HepG2 (cell line): ENCODE data around the gene MED1. TPM values are rescaled to one million over a fixed set of nuclear protein-coding genes. Genes with fewer than 3 reads are reported as not detected.

Experiments used
- ATAC-seq: fragments of 200-7000 bp; cut with Tn5 transposase; 3 replicates; pipeline ENCODE4 v1.9.1; 2020; ENCODE audit warnings: mild to moderate bottlenecking, moderate library complexity
- BruUV-seq: library from RNA; stranded (reverse); fragments of 400-500 nt; replicated peaks from 2 replicates; lab custom pipeline; 2021; lab: Mats Ljungman, UMichigan
- CTCF ChIA-PET: fragments of 300-600 bp; formaldehyde crosslinking; extraction: SDS; loops from one replicate; lab custom pipeline; 2021; ENCODE audit warnings: low total read pairs, inconsistent platforms, low intra/inter-chr PET ratio; lab: Yijun Ruan, JAX
- POLR2A ChIA-PET: fragments of 350-600 bp; sonication (Branson Sonifier 250); formaldehyde crosslinking; loops from one replicate; lab custom pipeline; 2020; ENCODE audit warnings: antibody characterized with exemption, inconsistent platforms; lab: Yijun Ruan, JAX
- DNase-seq: peaks from one replicate; pipeline ENCODE4 v3.0.0-alpha.2; 2015; ENCODE audit warnings: low spot score
- FAIRE-seq: peaks from 3 replicates; lab custom pipeline; 2011; peaks lifted over from hg19 to GRCh38; lab: Jason Lieb, UNC
- H2AFZ ChIP-seq: one replicate; pipeline ENCODE4 v1.6.1; 2011; ENCODE audit warnings: low read length, inconsistent platforms
- H3K27ac ChIP-seq: fragments of 300-600 bp; 3 replicates; pipeline ENCODE4 v1.8.0; 2011; ENCODE audit warnings: mixed run types, mild to moderate bottlenecking, mixed read lengths, low read length, inconsistent platforms; ENCODE audit not compliant: insufficient read depth; ENCODE audit errors: extremely low read length
- H3K27me3 ChIP-seq, 2 experiments: fragments of 200-600 bp in 1 of 2; 2 replicates in 1 of 2; 3 replicates in 1 of 2; pipeline versions ENCODE4 v1.6.0 to v1.8.0; 2011; ENCODE audit warnings: low read length in 2 of 2, mild to moderate bottlenecking in 2 of 2, moderate library complexity in 2 of 2, inconsistent platforms in 1 of 2; ENCODE audit not compliant: insufficient read depth in 2 of 2, control insufficient read depth in 1 of 2
- H3K36me3 ChIP-seq, 2 experiments: fragments of 200-600 bp in 1 of 2; replicated peaks in 1 of 2; 2 replicates in 1 of 2; 3 replicates in 1 of 2; pipeline versions ENCODE4 v1.5.1 to v1.8.0; 2011; ENCODE audit warnings: low read length in 2 of 2, inconsistent platforms in 1 of 2; ENCODE audit not compliant: insufficient read depth in 2 of 2, control insufficient read depth in 1 of 2
- H3K4me1 ChIP-seq: 2 replicates; pipeline ENCODE4 v1.5.1; 2012; ENCODE audit warnings: low read length, inconsistent platforms; ENCODE audit not compliant: insufficient read depth
- H3K4me2 ChIP-seq: 2 replicates; pipeline ENCODE4 v1.6.0; 2011; ENCODE audit warnings: low read depth, low read length, inconsistent platforms
- H3K4me3 ChIP-seq, 3 experiments: fragments of 200-600 bp in 1 of 3; sonication (generic), shearing (Covaris generic) in 1 of 3; replicated peaks in 1 of 3; 2 replicates each; pipeline ENCODE4 v1.5.1; 2011 to 2016; ENCODE audit warnings: low read length in 3 of 3, inconsistent platforms in 2 of 3, low read depth in 2 of 3, mild to moderate bottlenecking in 2 of 3, control low read depth in 1 of 3, mixed read lengths in 1 of 3; ENCODE audit not compliant: insufficient read depth in 1 of 3
- H3K79me2 ChIP-seq: one replicate; pipeline ENCODE4 v1.6.1; 2011; ENCODE audit warnings: low read length, inconsistent platforms; ENCODE audit not compliant: insufficient read depth
- H3K9ac ChIP-seq: 2 replicates; pipeline ENCODE4 v1.6.0; 2011; ENCODE audit warnings: mild to moderate bottlenecking, low read depth, low read length, inconsistent platforms; ENCODE audit not compliant: insufficient read depth
- H3K9me3 ChIP-seq: 2 replicates; pipeline ENCODE4 v1.5.1; 2012; ENCODE audit warnings: mild to moderate bottlenecking, low read length
- H4K20me1 ChIP-seq: 2 replicates; pipeline ENCODE4 v1.6.0; 2011; ENCODE audit warnings: inconsistent platforms, mild to moderate bottlenecking, low read length, moderate library complexity; ENCODE audit not compliant: insufficient read depth
- ATF1 ChIP-seq: IDR thresholded peaks from 2 replicates; pipeline ENCODE4 v1.6.1; 2016; ENCODE audit warnings: mild to moderate bottlenecking, control low read depth
- NFYB ChIP-seq: sonication (generic); formaldehyde crosslinking; IDR thresholded peaks from 2 replicates; pipeline ENCODE4 v1.4.0; 2020; ENCODE audit warnings: missing genetic modification reagents
- POLR2G ChIP-seq: fragments of 200-400 bp; formaldehyde crosslinking; IDR thresholded peaks from 2 replicates; pipeline ENCODE4 v1.6.1; 2018; ENCODE audit warnings: mild to moderate bottlenecking, low read depth, low read length, moderate library complexity
- TBP ChIP-seq: sonication (generic); formaldehyde crosslinking; IDR thresholded peaks from 2 replicates; pipeline ENCODE4 v1.5.0; 2020; ENCODE audit warnings: missing genetic modification reagents
- XRCC5 ChIP-seq: fragments of 200-400 bp; formaldehyde crosslinking; optimal IDR thresholded peaks from 2 replicates; pipeline ENCODE3; 2017; ENCODE audit warnings: mild to moderate bottlenecking, low read length
- YEATS2 ChIP-seq: sonication (generic); formaldehyde crosslinking; IDR thresholded peaks from 2 replicates; pipeline ENCODE4 v1.4.0; 2020; ENCODE audit warnings: missing genetic modification reagents, borderline replicate concordance
- ZFP37 ChIP-seq: sonication (generic); formaldehyde crosslinking; IDR thresholded peaks from 2 replicates; pipeline ENCODE4 v1.4.0; 2020; ENCODE audit warnings: missing genetic modification reagents, borderline replicate concordance
- ZKSCAN8 ChIP-seq: IDR thresholded peaks from 2 replicates; pipeline ENCODE4 v1.6.1; 2016; ENCODE audit warnings: borderline replicate concordance, missing genetic modification reagents, missing compliant biosample characterization
- ZNF24 ChIP-seq: fragments of 450-650 bp; IDR thresholded peaks from 2 replicates; pipeline ENCODE4 v1.6.1; 2017; ENCODE audit warnings: antibody characterized with exemption, mild to moderate bottlenecking
- WGBS: methylation state at CpG from one replicate; pipeline ENCODE4 v1.1.6; 2017; ENCODE audit warnings: low lambda C conversion rate; 5-methylcytosine and 5-hydroxymethylcytosine counted together
- in situ Hi-C: cut with HindIII; loops from 2 replicates; pipeline ENCODE4 v1.10.0; 2017; ENCODE audit warnings: low pct_unique_long_range_greater_than_20kb; ENCODE audit not compliant: extremely low pct_ligation_motif_present
- intact Hi-C: fragments of 100-400 bp; cut with micrococcal nuclease; formaldehyde crosslinking; loops from one replicate; pipeline ENCODE4 v1.10.0; 2022; ENCODE audit not compliant: unreplicated experiment
- polyA plus RNA-seq, 8 experiments: library from polyadenylated mRNA; depleted of rRNA in 3 of 8; stranded (reverse) in 7 of 8; unstranded in 1 of 8; fragments of >200 nt; fragmentation: Illumina TruSeq in 4 of 8; extraction: Trizol in 4 of 8; gene quantifications; 2 replicates each; pipeline versions ENCODE4 v1.2.1 to v1.2.3, GENCODE V29; 2011 to 2016; ENCODE audit warnings: low read depth in 4 of 8, missing spikeins in 1 of 8, mixed read lengths in 1 of 8; ENCODE audit not compliant: insufficient read depth in 1 of 8
- total RNA-seq, 5 experiments: library from RNA; depleted of rRNA; stranded (reverse); fragments of >200 nt; fragmentation: Illumina TruSeq; extraction: Trizol; gene quantifications; 2 replicates each; pipeline ENCODE4 v1.2.3, GENCODE V29; 2016; ENCODE audit warnings: low read depth in 1 of 5

Gene MED1
- total and polyA plus RNA-seq, 2 of the 13 experiments (the other 11 are each of a cell fraction or from before 2014, with no cell fraction given) = 37.5 to 40.1 TPM

DNA sequence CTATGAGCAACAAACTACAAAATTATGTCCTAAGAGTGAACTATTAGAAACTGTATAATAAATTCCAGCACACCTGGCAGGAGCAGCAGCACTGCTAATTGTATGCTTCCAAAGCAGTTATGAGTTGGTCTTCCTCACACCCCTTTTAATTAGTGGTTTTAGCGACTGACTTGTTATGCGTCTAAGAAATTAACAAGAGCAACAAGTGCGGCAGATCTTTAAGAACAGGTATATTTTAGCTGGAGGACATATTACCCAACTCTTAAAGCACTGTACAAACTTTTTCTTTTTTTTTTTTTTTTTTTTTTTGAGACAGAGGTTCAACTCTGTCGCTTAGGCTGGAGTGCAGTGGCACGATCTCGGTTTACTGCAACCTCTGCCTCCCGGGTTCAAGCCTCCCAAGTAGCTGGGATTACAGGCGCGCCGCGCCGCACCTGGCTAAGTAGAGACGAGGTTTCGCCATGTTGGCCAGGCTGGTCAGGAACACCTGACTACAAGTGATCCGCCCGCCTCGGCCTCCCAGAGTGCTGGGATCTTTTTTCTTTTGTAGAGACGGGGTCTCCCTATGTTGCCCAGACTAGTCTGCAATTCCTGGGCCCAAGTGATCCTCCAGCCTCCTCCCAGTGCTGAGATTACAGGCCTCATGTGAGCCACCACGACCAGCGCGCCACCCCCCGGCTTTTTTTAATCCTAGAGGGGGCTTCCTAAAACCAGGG, 48.0 kb downstream of the MED1 start:
- TF ChIP-seq XRCC5 (peak; percentile 8), ATF1 (CRISPR knock-in tag) (peak; percentile 3; the same call in 1 of the 2 replicates), YEATS2 (CRISPR knock-in tag) (0 out of 2 replicates have a peak, but pooled peaks have one; percentile 3), ZFP37 (0 out of 2 replicates have a peak, but pooled peaks have one; percentile 4), ZKSCAN8 (CRISPR knock-in tag) (no peak), NFYB (CRISPR knock-in tag) (no peak), POLR2G (peak; percentile 45; the same call in 1 of the 2 replicates), ZNF24 (peak; percentile 41; the same call in 1 of the 2 replicates), TBP (no peak)
- ChIA-PET POLR2A (interaction anchor here (1.5 to 3.8 kb wide), 4 partner anchors 23 to 293 kb away, joined by 4 to 23 read pairs (median 12); partner anchors contain the start of genes CDK12 and MED1), CTCF (no interaction called here)
- Histone ChIP-seq H3K4me2 (peak overlapping the region; percentile 45), H3K79me2 (peaks cover 28% of the 10 kb centered on the region), H2AFZ (no peak overlapping the region), H3K27ac (no peak overlapping the region), H3K27me3 (no peaks in the 10 kb centered on the region; a peak in 1 of 5 replicates), H3K4me3 (0 out of 6 replicates have a peak overlapping the region, but pooled peaks of 1 of the 3 experiments have one; percentile 99), H3K9ac (no peak overlapping the region), H3K9me3 (no peaks in the 10 kb centered on the region), H3K4me1 (peaks cover 20% of the 10 kb centered on the region), H3K36me3 (peaks cover 9 to 19% of the 10 kb centered on the region in 2 experiments), H4K20me1 (peaks cover 19% of the 10 kb centered on the region; the same call in 1 of the 2 replicates)
- ATAC-seq = no peak
- in situ Hi-C loops = no loop called here
- intact Hi-C loops = no loop called here
- TSS peak; percentile 68 for BruUV-seq
- 93% methylated on average over 22 of the region's 22 CpGs for WGBS
- no peak for FAIRE-seq
- DNase-seq = no peak
